Smooth muscle cell (in vitro differentiated cells): Measurements from ENCODE around the gene GALK2. TPM values are rescaled to one million over a fixed set of nuclear protein-coding genes. Genes with fewer than 3 reads are reported as not detected.

ENCODE experiments used
- DNase-seq: peaks from one replicate; lab custom pipeline; 2025; ENCODE audit not compliant: unreplicated experiment; lab: John Stamatoyannopoulos, UW
- H2AFZ ChIP-seq: fragments of 200-600 bp; sonication (generic); 2 replicates; pipeline ENCODE4 v1.6.0; 2016; ENCODE audit warnings: antibody characterized with exemption, low read depth, mild to moderate bottlenecking
- H3F3A ChIP-seq: fragments of 200-600 bp; sonication (generic); 2 replicates; pipeline ENCODE4 v1.6.0; 2017; ENCODE audit warnings: antibody characterized with exemption, low read depth
- H3K27ac ChIP-seq: fragments of 200-600 bp; sonication (generic); 2 replicates; pipeline ENCODE4 v1.5.1; 2016; ENCODE audit warnings: low read depth, mild to moderate bottlenecking
- H3K27me3 ChIP-seq: fragments of 200-600 bp; sonication (generic); 2 replicates; pipeline ENCODE4 v1.6.1; 2016; ENCODE audit warnings: low read depth, mild to moderate bottlenecking
- H3K36me3 ChIP-seq: fragments of 200-600 bp; sonication (generic); 2 replicates; pipeline ENCODE4 v1.5.1; 2016; ENCODE audit warnings: low read depth
- H3K4me1 ChIP-seq: fragments of 200-600 bp; sonication (generic); 2 replicates; pipeline ENCODE4 v1.5.1; 2016; ENCODE audit warnings: low read depth
- H3K4me2 ChIP-seq: fragments of 200-600 bp; sonication (generic); 2 replicates; pipeline ENCODE4 v1.6.0; 2016; ENCODE audit warnings: mild to moderate bottlenecking
- H3K4me3 ChIP-seq: fragments of 200-600 bp; sonication (generic); 2 replicates; pipeline ENCODE4 v1.5.1; 2016; ENCODE audit warnings: mild to moderate bottlenecking
- H3K79me2 ChIP-seq: fragments of 200-600 bp; sonication (generic); 2 replicates; pipeline ENCODE4 v1.6.0; 2016; ENCODE audit warnings: low read depth, mild to moderate bottlenecking
- H3K9ac ChIP-seq: fragments of 200-600 bp; sonication (generic); 2 replicates; pipeline ENCODE4 v1.6.0; 2016; ENCODE audit warnings: low read depth
- H3K9me3 ChIP-seq: fragments of 200-600 bp; sonication (generic); replicated peaks from 2 replicates; pipeline ENCODE4 v1.5.1; 2016; ENCODE audit warnings: low read depth
- H4K20me1 ChIP-seq: fragments of 200-600 bp; sonication (generic); 2 replicates; pipeline ENCODE4 v1.6.0; 2016; ENCODE audit warnings: low read depth
- CTCF ChIP-seq: fragments of 200-600 bp; sonication (generic); IDR thresholded peaks from 2 replicates; pipeline ENCODE4 v1.5.1; 2017; ENCODE audit warnings: borderline replicate concordance, mild to moderate bottlenecking, antibody characterized with exemption; ENCODE audit not compliant: insufficient read depth, poor library complexity, severe bottlenecking
- WGBS: methylation state at CpG from one replicate; pipeline ENCODE4 v1.1.7; 2016; ENCODE audit warnings: low lambda C conversion rate; 5-methylcytosine and 5-hydroxymethylcytosine counted together
- polyA plus RNA-seq: library from polyadenylated mRNA; unstranded; fragments of >200 nt; fragmentation: Nextera tagmentation; extraction: Ambion mirVana; gene quantifications from 2 replicates; pipeline ENCODE4 v1.2.1, GENCODE V29; 2016
- total RNA-seq: library from RNA; depleted of rRNA; stranded (reverse); fragments of >200 nt; gene quantifications from 2 replicates; pipeline ENCODE4 v1.2.3, GENCODE V29; 2014

GALK2 gene
- total and polyA plus RNA-seq, 2 experiments from 2014 or later, result 24.4 to 33.4 TPM

DNA sequence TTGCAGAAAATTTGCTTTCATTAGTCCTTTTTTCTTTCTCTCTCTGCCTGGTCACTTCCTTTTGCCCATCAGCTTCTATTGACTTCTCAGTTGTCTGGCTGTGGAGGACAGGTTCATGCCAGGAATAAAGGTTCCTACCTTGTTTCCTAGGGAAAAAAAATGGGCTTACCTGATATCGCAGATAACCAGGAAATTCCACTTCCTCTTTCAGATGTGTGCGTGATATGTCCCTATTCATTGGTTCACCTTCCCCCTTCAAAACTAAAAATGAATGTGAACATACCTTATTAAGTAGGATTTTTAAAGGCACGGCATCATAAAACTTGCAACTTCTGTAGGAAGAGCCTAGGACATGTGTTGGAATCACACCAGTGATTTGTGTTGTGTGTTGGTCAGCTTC, 133.0 kb downstream of the GALK2 start:
- H3K4me2 ChIP-seq, result no peak overlapping the region
- H3K27me3 ChIP-seq, result no peaks in the 10 kb centered on the region
- peaks cover 5% of the 10 kb centered on the region for H3K36me3 ChIP-seq
- H2AFZ ChIP-seq, result no peak overlapping the region
- no peaks in the 10 kb centered on the region for H3K4me1 ChIP-seq
- H3K9ac ChIP-seq, result no peak overlapping the region
- H4K20me1 ChIP-seq, result no peaks in the 10 kb centered on the region
- no peak overlapping the region for H3K4me3 ChIP-seq
- 98% methylated on average over 3 of the region's 3 CpGs for WGBS
- H3K9me3 ChIP-seq, result no peaks in the 10 kb centered on the region
- H3F3A ChIP-seq, result no peaks in the 10 kb centered on the region
- DNase-seq, result no peak
- TF ChIP-seq CTCF, result no peak
- H3K27ac ChIP-seq, result no peak overlapping the region
- no peaks in the 10 kb centered on the region for H3K79me2 ChIP-seq

- no peak for DNase-seq
- Histone ChIP-seq H3K4me2 (no peak overlapping the region), H3K79me2 (no peaks in the 10 kb centered on the region), H3K27me3 (no peaks in the 10 kb centered on the region), H2AFZ (no peak overlapping the region), H3K36me3 (peaks cover 5% of the 10 kb centered on the region), H3F3A (no peaks in the 10 kb centered on the region), H4K20me1 (peaks cover 4% of the 10 kb centered on the region), H3K9ac (no peak overlapping the region), H3K4me1 (no peaks in the 10 kb centered on the region), H3K27ac (no peak overlapping the region), H3K4me3 (no peak overlapping the region), H3K9me3 (no peaks in the 10 kb centered on the region)
- TF ChIP-seq CTCF, result no peak
- WGBS, result 97% methylated on average over 1 of the region's 1 CpG
Measured at GRCh38 chr15:49306551-49306950, 136.5 kb downstream of the GALK2 start.

DNA sequence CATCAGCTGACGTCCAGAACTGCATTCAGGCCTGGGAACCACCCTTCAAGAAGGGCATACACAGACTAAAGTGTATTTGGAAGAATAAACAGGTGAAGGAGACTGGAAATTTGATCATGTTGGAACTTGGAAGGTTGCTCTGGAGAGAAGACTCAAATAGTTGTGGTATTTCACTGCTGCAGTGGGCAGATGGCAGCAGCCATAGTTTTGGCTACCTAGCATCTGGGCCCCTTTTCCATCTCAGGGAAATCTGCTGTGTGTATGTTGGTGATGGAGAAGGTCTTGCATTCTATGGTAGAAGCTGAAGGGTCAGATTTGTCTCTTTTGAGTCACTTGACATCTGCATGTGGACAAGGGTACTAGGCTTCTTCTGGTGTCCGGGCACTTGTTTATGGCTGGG, 138.6 kb downstream of the GALK2 start:
- Histone ChIP-seq H3K4me1 (no peaks in the 10 kb centered on the region), H2AFZ (no peak overlapping the region), H3K4me2 (no peak overlapping the region), H3K9ac (no peak overlapping the region), H3K27ac (no peak overlapping the region), H3K9me3 (no peaks in the 10 kb centered on the region), H4K20me1 (peaks cover 13% of the 10 kb centered on the region), H3K27me3 (no peaks in the 10 kb centered on the region), H3K4me3 (no peak overlapping the region), H3K36me3 (peaks cover 5% of the 10 kb centered on the region), H3F3A (no peaks in the 10 kb centered on the region), H3K79me2 (no peaks in the 10 kb centered on the region)
- no peak for DNase-seq
- no peak for TF ChIP-seq CTCF
- 94% methylated on average over 2 of the region's 2 CpGs for WGBS

- no peak for TF ChIP-seq CTCF
- no peaks in the 10 kb centered on the region for H3K36me3 ChIP-seq
- DNase-seq, result no peak
- no peaks in the 10 kb centered on the region for H3K9me3 ChIP-seq
- no peak overlapping the region for H3K9ac ChIP-seq
- H4K20me1 ChIP-seq, result peaks cover 16% of the 10 kb centered on the region
- H3K4me1 ChIP-seq, result peaks cover 1% of the 10 kb centered on the region
- H3K4me2 ChIP-seq, result no peak overlapping the region
- no peaks in the 10 kb centered on the region for H3K79me2 ChIP-seq
- no peak overlapping the region for H3K27ac ChIP-seq
- no peaks in the 10 kb centered on the region for H3K27me3 ChIP-seq
- H3K4me3 ChIP-seq, result no peak overlapping the region
- no peaks in the 10 kb centered on the region for H3F3A ChIP-seq
- no peak overlapping the region for H2AFZ ChIP-seq
Measured at GRCh38 chr15:49309889-49310288, 139.8 kb downstream of the GALK2 start.
